ENCODE results near the gene MSN. TPM values are rescaled to one million over a fixed set of nuclear protein-coding genes. Genes with fewer than 3 reads are reported as not detected.

MSN gene
- total and polyA plus RNA-seq, 10 of the 15 experiments (the other 5 are each of a cell fraction or from before 2014, with no cell fraction given), result 93.8 to 432 (median 270) TPM

DNA sequence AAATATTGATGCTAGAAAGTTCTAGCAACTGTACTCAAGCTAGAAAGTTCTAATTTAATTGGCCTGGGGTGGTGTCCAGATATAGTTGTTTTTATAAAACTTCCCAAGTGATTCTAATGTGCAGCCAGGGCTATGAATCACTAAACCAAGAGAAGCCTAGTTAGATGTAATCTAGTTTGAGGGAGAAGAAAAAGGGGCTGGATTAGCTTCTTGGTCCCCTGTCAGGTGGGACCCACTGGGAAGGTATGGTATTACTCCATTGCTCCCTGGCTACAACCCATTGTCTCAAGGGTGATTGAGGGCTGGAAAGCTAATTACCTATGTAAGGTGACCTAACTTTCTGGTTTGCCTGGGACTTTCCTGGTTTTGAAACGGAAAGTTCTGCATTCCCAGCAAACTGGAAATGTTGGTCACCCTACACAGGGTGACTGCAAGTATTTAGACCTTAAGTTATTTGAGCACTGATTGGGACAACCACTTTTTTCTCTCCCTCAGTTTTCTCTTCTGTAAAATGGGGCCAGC, 23.9 kb upstream of the MSN start:
- no peak overlapping the region for H3K4me2 ChIP-seq (ENCODE audit: control insufficient read depth, insufficient read depth)
- WGBS (ENCODE audit: insufficient coverage, insufficient replicate concordance, low lambda C conversion rate, missing lambda C conversion rate), result 15% methylated on average over 1 of the region's 1 CpG
- H2AFZ ChIP-seq (ENCODE audit: control insufficient read depth, low read depth, low read length), result no peak overlapping the region
- ChIA-PET CTCF (interaction anchor here (0.6 to 1.4 kb wide), 2 partner anchors 31 to 49 kb away, joined by 3 read pairs; no protein-coding TSS in a partner anchor), POLR2A (no interaction called here), RAD21 (ENCODE audit: unreplicated experiment) (interaction anchor here (0.9 kb wide), 1 partner anchor 30 kb away, joined by 6 read pairs; no protein-coding TSS in a partner anchor), SMC1A (ENCODE audit: uncharacterized antibody, unreplicated experiment) (interaction anchor here (1.2 to 1.9 kb wide), 4 partner anchors 9 to 102 kb away, joined by 3 to 6 read pairs (median 4); no protein-coding TSS in a partner anchor)
- BruUV-seq (replicated peaks), result no TSS peak
- no peak overlapping the region for H3K27ac ChIP-seq (ENCODE audit: control insufficient read depth, insufficient read depth)
- DNase-seq (ENCODE audit: low read depth, low spot score), result no peak
- no peaks in the 10 kb centered on the region for H3K79me2 ChIP-seq (ENCODE audit: control insufficient read depth, insufficient read depth, low read length)
- in situ Hi-C loops (cut with MboI), result no loop called here
- no peak overlapping the region for H3K9ac ChIP-seq (ENCODE audit: control insufficient read depth, insufficient read depth, low read length)
- H3K27me3 ChIP-seq (replicated peaks in 1 of 2; ENCODE audit: control insufficient read depth in 2 of 2, insufficient read depth in 2 of 2, low read length in 1 of 2), result no peaks in the 10 kb centered on the region
- intact Hi-C loops (cut with micrococcal nuclease; ENCODE audit: unreplicated experiment), result no loop called here
- ATAC-seq, result 0 out of 3 replicates have a peak, but pooled peaks have one; percentile 24
- no peaks in the 10 kb centered on the region for H3K4me1 ChIP-seq (ENCODE audit: control insufficient read depth, insufficient read depth, low read length)
- FAIRE-seq, result no peak
- no peaks in the 10 kb centered on the region for H3K9me3 ChIP-seq (replicated peaks; ENCODE audit: control insufficient read depth, insufficient read depth, low read length)
- H4K20me1 ChIP-seq (ENCODE audit: control insufficient read depth, insufficient read depth), result no peaks in the 10 kb centered on the region
- H3K4me3 ChIP-seq, result no peak overlapping the region
- no peaks in the 10 kb centered on the region for H3K36me3 ChIP-seq (ENCODE audit: control insufficient read depth in 2 of 2, insufficient read depth in 2 of 2, low read length in 1 of 2)
- TF ChIP-seq, protein P1, sequence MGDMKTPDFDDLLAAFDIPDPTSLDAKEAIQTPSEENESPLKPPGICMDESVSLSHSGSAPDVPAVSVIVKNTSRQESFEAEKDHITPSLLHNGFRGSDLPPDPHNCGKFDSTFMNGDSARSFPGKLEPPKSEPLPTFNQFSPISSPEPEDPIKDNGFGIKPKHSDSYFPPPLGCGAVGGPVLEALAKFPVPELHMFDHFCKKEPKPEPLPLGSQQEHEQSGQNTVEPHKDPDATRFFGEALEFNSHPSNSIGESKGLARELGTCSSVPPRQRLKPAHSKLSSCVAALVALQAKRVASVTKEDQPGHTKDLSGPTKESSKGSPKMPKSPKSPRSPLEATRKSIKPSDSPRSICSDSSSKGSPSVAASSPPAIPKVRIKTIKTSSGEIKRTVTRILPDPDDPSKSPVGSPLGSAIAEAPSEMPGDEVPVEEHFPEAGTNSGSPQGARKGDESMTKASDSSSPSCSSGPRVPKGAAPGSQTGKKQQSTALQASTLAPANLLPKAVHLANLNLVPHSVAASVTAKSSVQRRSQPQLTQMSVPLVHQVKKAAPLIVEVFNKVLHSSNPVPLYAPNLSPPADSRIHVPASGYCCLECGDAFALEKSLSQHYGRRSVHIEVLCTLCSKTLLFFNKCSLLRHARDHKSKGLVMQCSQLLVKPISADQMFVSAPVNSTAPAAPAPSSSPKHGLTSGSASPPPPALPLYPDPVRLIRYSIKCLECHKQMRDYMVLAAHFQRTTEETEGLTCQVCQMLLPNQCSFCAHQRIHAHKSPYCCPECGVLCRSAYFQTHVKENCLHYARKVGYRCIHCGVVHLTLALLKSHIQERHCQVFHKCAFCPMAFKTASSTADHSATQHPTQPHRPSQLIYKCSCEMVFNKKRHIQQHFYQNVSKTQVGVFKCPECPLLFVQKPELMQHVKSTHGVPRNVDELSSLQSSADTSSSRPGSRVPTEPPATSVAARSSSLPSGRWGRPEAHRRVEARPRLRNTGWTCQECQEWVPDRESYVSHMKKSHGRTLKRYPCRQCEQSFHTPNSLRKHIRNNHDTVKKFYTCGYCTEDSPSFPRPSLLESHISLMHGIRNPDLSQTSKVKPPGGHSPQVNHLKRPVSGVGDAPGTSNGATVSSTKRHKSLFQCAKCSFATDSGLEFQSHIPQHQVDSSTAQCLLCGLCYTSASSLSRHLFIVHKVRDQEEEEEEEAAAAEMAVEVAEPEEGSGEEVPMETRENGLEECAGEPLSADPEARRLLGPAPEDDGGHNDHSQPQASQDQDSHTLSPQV (IDR thresholded peaks at IDR 0.05), result no peak
- TF ChIP-seq, protein P2, sequence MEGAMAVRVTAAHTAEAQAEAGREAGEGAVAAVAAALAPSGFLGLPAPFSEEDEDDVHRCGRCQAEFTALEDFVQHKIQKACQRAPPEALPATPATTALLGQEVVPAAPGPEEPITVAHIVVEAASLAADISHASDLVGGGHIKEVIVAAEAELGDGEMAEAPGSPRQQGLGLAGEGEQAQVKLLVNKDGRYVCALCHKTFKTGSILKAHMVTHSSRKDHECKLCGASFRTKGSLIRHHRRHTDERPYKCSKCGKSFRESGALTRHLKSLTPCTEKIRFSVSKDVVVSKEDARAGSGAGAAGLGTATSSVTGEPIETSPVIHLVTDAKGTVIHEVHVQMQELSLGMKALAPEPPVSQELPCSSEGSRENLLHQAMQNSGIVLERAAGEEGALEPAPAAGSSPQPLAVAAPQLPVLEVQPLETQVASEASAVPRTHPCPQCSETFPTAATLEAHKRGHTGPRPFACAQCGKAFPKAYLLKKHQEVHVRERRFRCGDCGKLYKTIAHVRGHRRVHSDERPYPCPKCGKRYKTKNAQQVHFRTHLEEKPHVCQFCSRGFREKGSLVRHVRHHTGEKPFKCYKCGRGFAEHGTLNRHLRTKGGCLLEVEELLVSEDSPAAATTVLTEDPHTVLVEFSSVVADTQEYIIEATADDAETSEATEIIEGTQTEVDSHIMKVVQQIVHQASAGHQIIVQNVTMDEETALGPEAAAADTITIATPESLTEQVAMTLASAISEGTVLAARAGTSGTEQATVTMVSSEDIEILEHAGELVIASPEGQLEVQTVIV (IDR thresholded peaks at IDR 0.05; ENCODE audit: borderline replicate concordance, partially characterized antibody), result no peak
- TF ChIP-seq POLR2AphosphoS2 (IDR thresholded peaks at IDR 0.05; ENCODE audit: low read depth, low read length) (no peak), ZNF217 (IDR thresholded peaks at IDR 0.05) (no peak), ATF7 (IDR thresholded peaks at IDR 0.05; ENCODE audit: low read depth) (no peak), NRF1 (conservative IDR thresholded peaks at IDR 0.05; ENCODE audit: low read depth, low read length) (no peak), FOXK2 (IDR thresholded peaks at IDR 0.05) (no peak), EZH2 (IDR thresholded peaks at IDR 0.05; ENCODE audit: borderline replicate concordance, control insufficient read depth, low read depth, low read length) (no peak)
- TF ChIP-seq, protein P3, sequence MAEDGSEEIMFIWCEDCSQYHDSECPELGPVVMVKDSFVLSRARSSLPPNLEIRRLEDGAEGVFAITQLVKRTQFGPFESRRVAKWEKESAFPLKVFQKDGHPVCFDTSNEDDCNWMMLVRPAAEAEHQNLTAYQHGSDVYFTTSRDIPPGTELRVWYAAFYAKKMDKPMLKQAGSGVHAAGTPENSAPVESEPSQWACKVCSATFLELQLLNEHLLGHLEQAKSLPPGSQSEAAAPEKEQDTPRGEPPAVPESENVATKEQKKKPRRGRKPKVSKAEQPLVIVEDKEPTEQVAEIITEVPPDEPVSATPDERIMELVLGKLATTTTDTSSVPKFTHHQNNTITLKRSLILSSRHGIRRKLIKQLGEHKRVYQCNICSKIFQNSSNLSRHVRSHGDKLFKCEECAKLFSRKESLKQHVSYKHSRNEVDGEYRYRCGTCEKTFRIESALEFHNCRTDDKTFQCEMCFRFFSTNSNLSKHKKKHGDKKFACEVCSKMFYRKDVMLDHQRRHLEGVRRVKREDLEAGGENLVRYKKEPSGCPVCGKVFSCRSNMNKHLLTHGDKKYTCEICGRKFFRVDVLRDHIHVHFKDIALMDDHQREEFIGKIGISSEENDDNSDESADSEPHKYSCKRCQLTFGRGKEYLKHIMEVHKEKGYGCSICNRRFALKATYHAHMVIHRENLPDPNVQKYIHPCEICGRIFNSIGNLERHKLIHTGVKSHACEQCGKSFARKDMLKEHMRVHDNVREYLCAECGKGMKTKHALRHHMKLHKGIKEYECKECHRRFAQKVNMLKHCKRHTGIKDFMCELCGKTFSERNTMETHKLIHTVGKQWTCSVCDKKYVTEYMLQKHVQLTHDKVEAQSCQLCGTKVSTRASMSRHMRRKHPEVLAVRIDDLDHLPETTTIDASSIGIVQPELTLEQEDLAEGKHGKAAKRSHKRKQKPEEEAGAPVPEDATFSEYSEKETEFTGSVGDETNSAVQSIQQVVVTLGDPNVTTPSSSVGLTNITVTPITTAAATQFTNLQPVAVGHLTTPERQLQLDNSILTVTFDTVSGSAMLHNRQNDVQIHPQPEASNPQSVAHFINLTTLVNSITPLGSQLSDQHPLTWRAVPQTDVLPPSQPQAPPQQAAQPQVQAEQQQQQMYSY (CRISPR knock-in tag; IDR thresholded peaks at IDR 0.05), result no peak
- TF ChIP-seq, protein P4, sequence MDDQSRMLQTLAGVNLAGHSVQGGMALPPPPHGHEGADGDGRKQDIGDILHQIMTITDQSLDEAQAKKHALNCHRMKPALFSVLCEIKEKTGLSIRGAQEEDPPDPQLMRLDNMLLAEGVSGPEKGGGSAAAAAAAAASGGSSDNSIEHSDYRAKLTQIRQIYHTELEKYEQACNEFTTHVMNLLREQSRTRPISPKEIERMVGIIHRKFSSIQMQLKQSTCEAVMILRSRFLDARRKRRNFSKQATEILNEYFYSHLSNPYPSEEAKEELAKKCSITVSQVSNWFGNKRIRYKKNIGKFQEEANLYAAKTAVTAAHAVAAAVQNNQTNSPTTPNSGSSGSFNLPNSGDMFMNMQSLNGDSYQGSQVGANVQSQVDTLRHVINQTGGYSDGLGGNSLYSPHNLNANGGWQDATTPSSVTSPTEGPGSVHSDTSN (IDR thresholded peaks at IDR 0.05; ENCODE audit: insufficient replicate concordance, low read depth, low read length), result no peak

All from GM12878 (cell line).